HEK293 (cell line): ENCODE results near the gene ERVK3-1.

Experiments used
- EGR2 ChIP-seq: fragments of 450-650 bp; formaldehyde crosslinking; IDR thresholded peaks from 2 replicates; pipeline ENCODE4 v1.5.1; 2016; ENCODE audit warnings: low read depth, missing biosample characterization, missing genetic modification characterization
- KLF1 ChIP-seq: fragments of 450-650 bp; formaldehyde crosslinking; IDR thresholded peaks from 2 replicates; pipeline ENCODE4 v1.5.1; 2016; ENCODE audit warnings: missing biosample characterization, missing genetic modification characterization
- WT1 ChIP-seq: fragments of 450-650 bp; formaldehyde crosslinking; IDR thresholded peaks from 2 replicates; pipeline ENCODE4 v1.5.1; 2016; ENCODE audit warnings: missing biosample characterization, missing genetic modification characterization
- ZBTB17 ChIP-seq: fragments of 450-650 bp; formaldehyde crosslinking; IDR thresholded peaks from 2 replicates; pipeline ENCODE4 v1.5.1; 2016; ENCODE audit warnings: missing biosample characterization, missing genetic modification characterization
- ZBTB20 ChIP-seq: fragments of 450-650 bp; formaldehyde crosslinking; IDR thresholded peaks from 2 replicates; pipeline ENCODE4 v1.5.1; 2016; ENCODE audit warnings: missing biosample characterization, missing genetic modification characterization
- ZBTB44 ChIP-seq: fragments of 450-650 bp; IDR thresholded peaks from 2 replicates; pipeline ENCODE4 v1.5.1; 2018; ENCODE audit warnings: missing biosample characterization, mild to moderate bottlenecking, missing genetic modification characterization
- ZBTB48 ChIP-seq: fragments of 450-650 bp; formaldehyde crosslinking; IDR thresholded peaks from 2 replicates; pipeline ENCODE4 v1.5.1; 2016; ENCODE audit warnings: missing biosample characterization, missing genetic modification characterization
- ZNF112 ChIP-seq: fragments of 450-650 bp; formaldehyde crosslinking; IDR thresholded peaks from 2 replicates; pipeline ENCODE4 v1.5.0; 2017; ENCODE audit warnings: missing biosample characterization, missing genetic modification characterization
- ZNF132 ChIP-seq: fragments of 450-650 bp; formaldehyde crosslinking; IDR thresholded peaks from 2 replicates; pipeline ENCODE4 v1.5.1; 2017; ENCODE audit warnings: missing biosample characterization, missing genetic modification characterization, borderline replicate concordance
- ZNF138 ChIP-seq: fragments of 450-650 bp; formaldehyde crosslinking; IDR thresholded peaks from 2 replicates; pipeline ENCODE4 v1.5.1; 2016; ENCODE audit warnings: missing biosample characterization, missing genetic modification characterization, borderline replicate concordance
- ZNF155 ChIP-seq: fragments of 450-650 bp; formaldehyde crosslinking; IDR thresholded peaks from 2 replicates; pipeline ENCODE4 v1.5.1; 2016; ENCODE audit warnings: missing biosample characterization, missing genetic modification characterization
- ZNF157 ChIP-seq: fragments of 450-650 bp; formaldehyde crosslinking; IDR thresholded peaks from 2 replicates; pipeline ENCODE4 v1.5.1; 2016; ENCODE audit warnings: missing biosample characterization, missing genetic modification characterization
- ZNF239 ChIP-seq: fragments of 450-650 bp; formaldehyde crosslinking; IDR thresholded peaks from 2 replicates; pipeline ENCODE4 v1.5.1; 2016; ENCODE audit warnings: missing biosample characterization, missing genetic modification characterization
- ZNF302 ChIP-seq: fragments of 450-650 bp; formaldehyde crosslinking; IDR thresholded peaks from 2 replicates; pipeline ENCODE4 v1.5.1; 2016; ENCODE audit warnings: missing biosample characterization, missing genetic modification characterization, low read depth
- ZNF335 ChIP-seq: fragments of 450-650 bp; formaldehyde crosslinking; conservative IDR thresholded peaks from 2 replicates; pipeline ENCODE4 v1.5.1; 2016; ENCODE audit warnings: missing biosample characterization, missing genetic modification characterization
- ZNF341 ChIP-seq: fragments of 450-650 bp; formaldehyde crosslinking; IDR thresholded peaks from 2 replicates; pipeline ENCODE4; 2016; ENCODE audit warnings: low read depth, missing biosample characterization, missing genetic modification characterization
- ZNF350 ChIP-seq: fragments of 450-650 bp; formaldehyde crosslinking; IDR thresholded peaks from 2 replicates; pipeline ENCODE4 v1.5.0; 2017; ENCODE audit warnings: missing biosample characterization, mild to moderate bottlenecking, missing genetic modification characterization
- ZNF362 ChIP-seq: fragments of 450-650 bp; formaldehyde crosslinking; IDR thresholded peaks from 2 replicates; pipeline ENCODE4 v1.5.1; 2016; ENCODE audit warnings: missing biosample characterization, missing genetic modification characterization
- ZNF366 ChIP-seq: fragments of 450-650 bp; formaldehyde crosslinking; conservative IDR thresholded peaks from 2 replicates; pipeline ENCODE4 v1.5.1; 2016; ENCODE audit warnings: missing biosample characterization, missing genetic modification characterization
- ZNF433 ChIP-seq: fragments of 450-650 bp; formaldehyde crosslinking; IDR thresholded peaks from 2 replicates; pipeline ENCODE4 v1.5.1; 2016; ENCODE audit warnings: missing biosample characterization, missing genetic modification characterization, low read depth
- ZNF514 ChIP-seq: fragments of 450-650 bp; formaldehyde crosslinking; IDR thresholded peaks from 2 replicates; pipeline ENCODE4 v1.5.1; 2016; ENCODE audit warnings: missing biosample characterization, missing genetic modification characterization
- ZNF585B ChIP-seq: fragments of 450-650 bp; formaldehyde crosslinking; IDR thresholded peaks from 2 replicates; pipeline ENCODE4 v1.5.1; 2016; ENCODE audit warnings: missing biosample characterization, missing genetic modification characterization
- ZNF664 ChIP-seq: fragments of 450-650 bp; formaldehyde crosslinking; IDR thresholded peaks from 2 replicates; pipeline ENCODE4 v1.5.1; 2016; ENCODE audit warnings: missing biosample characterization, missing genetic modification characterization
- ZNF777 ChIP-seq: fragments of 450-650 bp; formaldehyde crosslinking; IDR thresholded peaks from 2 replicates; pipeline ENCODE4 v1.5.1; 2017; ENCODE audit warnings: missing biosample characterization, missing genetic modification characterization, borderline replicate concordance
- ZNF785 ChIP-seq: fragments of 450-650 bp; formaldehyde crosslinking; IDR thresholded peaks from 2 replicates; pipeline ENCODE4 v1.5.1; 2016; ENCODE audit warnings: missing biosample characterization, missing genetic modification characterization
- ZNF830 ChIP-seq: fragments of 450-650 bp; IDR thresholded peaks from 2 replicates; pipeline ENCODE4 v1.5.0; 2018; ENCODE audit warnings: missing biosample characterization, missing genetic modification characterization, low read depth, mild to moderate bottlenecking, moderate library complexity
- ZSCAN23 ChIP-seq: fragments of 450-650 bp; formaldehyde crosslinking; IDR thresholded peaks from 2 replicates; pipeline ENCODE4 v1.5.1; 2016; ENCODE audit warnings: missing biosample characterization, missing genetic modification characterization
- ZXDB ChIP-seq: fragments of 450-650 bp; formaldehyde crosslinking; IDR thresholded peaks from 2 replicates; pipeline ENCODE4 v1.5.1; 2016; ENCODE audit warnings: missing biosample characterization, missing genetic modification characterization
- TF ChIP-seq, protein P1 (sequence below): fragments of 450-650 bp; formaldehyde crosslinking; IDR thresholded peaks from 2 replicates; pipeline ENCODE4 v1.5.1; 2017; ENCODE audit warnings: missing biosample characterization, missing genetic modification characterization
- TF ChIP-seq, protein P2 (sequence below): fragments of 450-650 bp; formaldehyde crosslinking; IDR thresholded peaks from 2 replicates; pipeline ENCODE4 v1.5.1; 2017; ENCODE audit warnings: missing biosample characterization, missing genetic modification characterization
- TF ChIP-seq, protein P3 (sequence below): fragments of 450-650 bp; formaldehyde crosslinking; conservative IDR thresholded peaks from 2 replicates; pipeline ENCODE4 v1.5.1; 2016; ENCODE audit warnings: low read depth, missing biosample characterization, missing genetic modification characterization

The ERVK3-1 gene

GRCh38 chr19:58305065-58305931 lies at the start of gene ERVK3-1 (continued):
- TF ChIP-seq, protein P1, sequence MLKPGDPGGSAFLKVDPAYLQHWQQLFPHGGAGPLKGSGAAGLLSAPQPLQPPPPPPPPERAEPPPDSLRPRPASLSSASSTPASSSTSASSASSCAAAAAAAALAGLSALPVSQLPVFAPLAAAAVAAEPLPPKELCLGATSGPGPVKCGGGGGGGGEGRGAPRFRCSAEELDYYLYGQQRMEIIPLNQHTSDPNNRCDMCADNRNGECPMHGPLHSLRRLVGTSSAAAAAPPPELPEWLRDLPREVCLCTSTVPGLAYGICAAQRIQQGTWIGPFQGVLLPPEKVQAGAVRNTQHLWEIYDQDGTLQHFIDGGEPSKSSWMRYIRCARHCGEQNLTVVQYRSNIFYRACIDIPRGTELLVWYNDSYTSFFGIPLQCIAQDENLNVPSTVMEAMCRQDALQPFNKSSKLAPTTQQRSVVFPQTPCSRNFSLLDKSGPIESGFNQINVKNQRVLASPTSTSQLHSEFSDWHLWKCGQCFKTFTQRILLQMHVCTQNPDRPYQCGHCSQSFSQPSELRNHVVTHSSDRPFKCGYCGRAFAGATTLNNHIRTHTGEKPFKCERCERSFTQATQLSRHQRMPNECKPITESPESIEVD (tag by site-specific recombination), result no peak
- TF ChIP-seq ZXDB (tag by site-specific recombination) (peak; percentile 93), ZNF112 (tag by site-specific recombination) (no peak), ZNF335 (tag by site-specific recombination) (peak; percentile 97), ZNF777 (tag by site-specific recombination) (peak; percentile 46; the same call in 1 of the 2 replicates), ZBTB48 (no peak), ZNF514 (tag by site-specific recombination) (no peak), ZSCAN23 (tag by site-specific recombination) (no peak; the same call in 1 of the 2 replicates), ZNF157 (no peak), ZNF341 (tag by site-specific recombination) (no peak; the same call in 1 of the 2 replicates), ZNF155 (tag by site-specific recombination) (no peak), WT1 (tag by site-specific recombination) (0 out of 2 replicates have a peak, but pooled peaks have one; percentile 51), ZNF362 (tag by site-specific recombination) (no peak), ZBTB20 (tag by site-specific recombination) (peak; percentile 72; the same call in 1 of the 2 replicates), ZNF785 (tag by site-specific recombination) (peak; percentile 80; the same call in 1 of the 2 replicates), ZNF350 (no peak), ZNF664 (no peak), KLF1 (peak; percentile 53), ZNF830 (tag by site-specific recombination) (no peak), ZNF132 (tag by site-specific recombination) (no peak), ZNF585B (tag by site-specific recombination) (no peak), ZNF433 (tag by site-specific recombination) (no peak), ZNF138 (tag by site-specific recombination) (no peak), EGR2 (tag by site-specific recombination) (peak; percentile 89), ZBTB44 (tag by site-specific recombination) (no peak), ZNF239 (tag by site-specific recombination) (0 out of 2 replicates have a peak, but pooled peaks have one; percentile 31), ZNF366 (tag by site-specific recombination) (no peak), ZBTB17 (peak; percentile 94), ZNF302 (no peak)
- TF ChIP-seq, protein P2, sequence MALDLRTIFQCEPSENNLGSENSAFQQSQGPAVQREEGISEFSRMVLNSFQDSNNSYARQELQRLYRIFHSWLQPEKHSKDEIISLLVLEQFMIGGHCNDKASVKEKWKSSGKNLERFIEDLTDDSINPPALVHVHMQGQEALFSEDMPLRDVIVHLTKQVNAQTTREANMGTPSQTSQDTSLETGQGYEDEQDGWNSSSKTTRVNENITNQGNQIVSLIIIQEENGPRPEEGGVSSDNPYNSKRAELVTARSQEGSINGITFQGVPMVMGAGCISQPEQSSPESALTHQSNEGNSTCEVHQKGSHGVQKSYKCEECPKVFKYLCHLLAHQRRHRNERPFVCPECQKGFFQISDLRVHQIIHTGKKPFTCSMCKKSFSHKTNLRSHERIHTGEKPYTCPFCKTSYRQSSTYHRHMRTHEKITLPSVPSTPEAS (tag by site-specific recombination), result no peak; the same call in 1 of the 2 replicates
- TF ChIP-seq, protein P3, sequence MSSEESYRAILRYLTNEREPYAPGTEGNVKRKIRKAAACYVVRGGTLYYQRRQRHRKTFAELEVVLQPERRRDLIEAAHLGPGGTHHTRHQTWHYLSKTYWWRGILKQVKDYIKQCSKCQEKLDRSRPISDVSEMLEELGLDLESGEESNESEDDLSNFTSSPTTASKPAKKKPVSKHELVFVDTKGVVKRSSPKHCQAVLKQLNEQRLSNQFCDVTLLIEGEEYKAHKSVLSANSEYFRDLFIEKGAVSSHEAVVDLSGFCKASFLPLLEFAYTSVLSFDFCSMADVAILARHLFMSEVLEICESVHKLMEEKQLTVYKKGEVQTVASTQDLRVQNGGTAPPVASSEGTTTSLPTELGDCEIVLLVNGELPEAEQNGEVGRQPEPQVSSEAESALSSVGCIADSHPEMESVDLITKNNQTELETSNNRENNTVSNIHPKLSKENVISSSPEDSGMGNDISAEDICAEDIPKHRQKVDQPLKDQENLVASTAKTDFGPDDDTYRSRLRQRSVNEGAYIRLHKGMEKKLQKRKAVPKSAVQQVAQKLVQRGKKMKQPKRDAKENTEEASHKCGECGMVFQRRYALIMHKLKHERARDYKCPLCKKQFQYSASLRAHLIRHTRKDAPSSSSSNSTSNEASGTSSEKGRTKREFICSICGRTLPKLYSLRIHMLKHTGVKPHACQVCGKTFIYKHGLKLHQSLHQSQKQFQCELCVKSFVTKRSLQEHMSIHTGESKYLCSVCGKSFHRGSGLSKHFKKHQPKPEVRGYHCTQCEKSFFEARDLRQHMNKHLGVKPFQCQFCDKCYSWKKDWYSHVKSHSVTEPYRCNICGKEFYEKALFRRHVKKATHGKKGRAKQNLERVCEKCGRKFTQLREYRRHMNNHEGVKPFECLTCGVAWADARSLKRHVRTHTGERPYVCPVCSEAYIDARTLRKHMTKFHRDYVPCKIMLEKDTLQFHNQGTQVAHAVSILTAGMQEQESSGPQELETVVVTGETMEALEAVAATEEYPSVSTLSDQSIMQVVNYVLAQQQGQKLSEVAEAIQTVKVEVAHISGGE (tag by site-specific recombination), result peak; percentile 98
